HUES48 (cell line): Measurements from ENCODE around the gene SERPINF2.
A peak's percentile ranks its signal among the peaks of the same experiment; 100 is the strongest.

Experiments
- H3K27ac ChIP-seq: one replicate; pipeline ENCODE4 v1.7.0; 2013; ENCODE audit warnings: low read depth, low read length, inconsistent platforms
- H3K27me3 ChIP-seq: 2 replicates; pipeline ENCODE4 v1.6.1; 2013; ENCODE audit warnings: mild to moderate bottlenecking, low read length; ENCODE audit not compliant: control insufficient read depth, insufficient read depth
- H3K36me3 ChIP-seq: 2 replicates; pipeline ENCODE4 v1.6.1; 2013; ENCODE audit warnings: low read length; ENCODE audit not compliant: control insufficient read depth, insufficient read depth
- H3K4me1 ChIP-seq: 2 replicates; pipeline ENCODE4 v1.6.1; 2013; ENCODE audit warnings: mild to moderate bottlenecking, low read length; ENCODE audit not compliant: control insufficient read depth, insufficient read depth
- H3K4me3 ChIP-seq: 2 replicates; pipeline ENCODE4 v1.5.1; 2013; ENCODE audit warnings: mild to moderate bottlenecking, low read depth, low read length
- H3K9ac ChIP-seq: 2 replicates; pipeline ENCODE4 v1.6.1; 2013; ENCODE audit warnings: mild to moderate bottlenecking, low read depth, low read length, moderate library complexity
- H3K9me3 ChIP-seq: 2 replicates; pipeline ENCODE4 v1.6.1; 2013; ENCODE audit warnings: low read length; ENCODE audit not compliant: control insufficient read depth, insufficient read depth

SERPINF2 gene

GRCh38 chr17:1709971-1710806 lies 32.5 kb upstream of the SERPINF2 start, which contains the start of gene TLCD2:
Gene TLCD2 (minus strand): TSS chr17:1710377. CDS start chr17:1710242, 135 bp downstream.
- Histone ChIP-seq H3K9ac (no peak within 1 kb of the TSS), H3K27me3 (0 out of 2 replicates have a peak, but pooled peaks cover 3% of the 10 kb centered on the region), H3K36me3 (peaks cover 15% of the 10 kb centered on the region; the same call in 1 of the 2 replicates), H3K4me1 (peaks cover 17% of the 10 kb centered on the region), H3K9me3 (no peaks in the 10 kb centered on the region), H3K27ac (no peak within 1 kb of the TSS), H3K4me3 (peak within 1 kb of the TSS; percentile 71)

- Histone ChIP-seq H3K27me3 (0 out of 2 replicates have a peak, but pooled peaks cover 3% of the 10 kb centered on the region), H3K9ac (no peak overlapping the region)
These were observed 31.7 kb upstream of the SERPINF2 start for GRCh38 chr17:1710807-1711553.

GRCh38 chr17:1711804-1712203 lies 30.9 kb upstream of the SERPINF2 start:
- H3K36me3 ChIP-seq: peaks cover 15% of the 10 kb centered on the region; the same call in 1 of the 2 replicates
- H3K27me3 ChIP-seq: 0 out of 2 replicates have a peak, but pooled peaks cover 3% of the 10 kb centered on the region
- H3K9me3 ChIP-seq: no peaks in the 10 kb centered on the region
- no peak overlapping the region for H3K9ac ChIP-seq
- H3K4me3 ChIP-seq: no peak overlapping the region
- no peak overlapping the region for H3K27ac ChIP-seq
- H3K4me1 ChIP-seq: peaks cover 17% of the 10 kb centered on the region

More at GRCh38 chr17:1710807-1711553, 31.7 kb upstream of the SERPINF2 start:
- Histone ChIP-seq H3K27ac (no peak overlapping the region), H3K4me1 (peaks cover 17% of the 10 kb centered on the region), H3K4me3 (peak overlapping the region; percentile 71), H3K36me3 (peaks cover 15% of the 10 kb centered on the region; the same call in 1 of the 2 replicates), H3K9me3 (no peaks in the 10 kb centered on the region)

- H3K4me1 ChIP-seq: peaks cover 17% of the 10 kb centered on the region
- H3K9ac ChIP-seq: no peak overlapping the region
- no peak overlapping the region for H3K4me3 ChIP-seq
These were observed 30.4 kb upstream of the SERPINF2 start for GRCh38 chr17:1712271-1712670.

GRCh38 chr17:1713160-1713877 lies 29.4 kb upstream of the SERPINF2 start:
- 0 out of 2 replicates have a peak, but pooled peaks cover 3% of the 10 kb centered on the region for H3K27me3 ChIP-seq
- H3K4me3 ChIP-seq: peak overlapping the region; percentile 82
- H3K4me1 ChIP-seq: peaks cover 22% of the 10 kb centered on the region
- H3K9ac ChIP-seq: no peak overlapping the region
- peaks cover 15% of the 10 kb centered on the region; the same call in 1 of the 2 replicates for H3K36me3 ChIP-seq
- H3K9me3 ChIP-seq: no peaks in the 10 kb centered on the region
- H3K27ac ChIP-seq: no peak overlapping the region

More at GRCh38 chr17:1712271-1712670, 30.4 kb upstream of the SERPINF2 start:
- 0 out of 2 replicates have a peak, but pooled peaks cover 3% of the 10 kb centered on the region for H3K27me3 ChIP-seq
- H3K27ac ChIP-seq: no peak overlapping the region
- no peaks in the 10 kb centered on the region for H3K9me3 ChIP-seq
- peaks cover 15% of the 10 kb centered on the region; the same call in 1 of the 2 replicates for H3K36me3 ChIP-seq

- Histone ChIP-seq H3K4me3 (peak overlapping the region; percentile 82), H3K27me3 (0 out of 2 replicates have a peak, but pooled peaks cover 3% of the 10 kb centered on the region), H3K4me1 (peaks cover 22% of the 10 kb centered on the region)
These were observed 28.7 kb upstream of the SERPINF2 start for GRCh38 chr17:1713878-1714426.

GRCh38 chr17:1714427-1714979 lies 28.2 kb upstream of the SERPINF2 start:
- peak overlapping the region; percentile 82 for H3K4me3 ChIP-seq

More at GRCh38 chr17:1713878-1714426, 28.7 kb upstream of the SERPINF2 start:
- peak overlapping the region; percentile 15; the same call in 1 of the 2 replicates for H3K9ac ChIP-seq
- peaks cover 15% of the 10 kb centered on the region; the same call in 1 of the 2 replicates for H3K36me3 ChIP-seq
- peak overlapping the region; percentile 73 for H3K27ac ChIP-seq
- H3K9me3 ChIP-seq: no peaks in the 10 kb centered on the region

GRCh38 chr17:1714980-1715802 lies 27.5 kb upstream of the SERPINF2 start:
- Histone ChIP-seq H3K27ac (peak overlapping the region; percentile 85), H3K9ac (no peak overlapping the region)

More at GRCh38 chr17:1714427-1714979, 28.2 kb upstream of the SERPINF2 start:
- Histone ChIP-seq H3K36me3 (peaks cover 15% of the 10 kb centered on the region; the same call in 1 of the 2 replicates), H3K4me1 (peaks cover 19% of the 10 kb centered on the region), H3K9ac (peak overlapping the region; percentile 15; the same call in 1 of the 2 replicates), H3K9me3 (no peaks in the 10 kb centered on the region), H3K27me3 (no peaks in the 10 kb centered on the region), H3K27ac (peak overlapping the region; percentile 85)

GRCh38 chr17:1715803-1716075 lies 26.9 kb upstream of the SERPINF2 start:
- Histone ChIP-seq H3K27ac (peak overlapping the region; percentile 85), H3K9ac (no peak overlapping the region), H3K4me1 (peaks cover 19% of the 10 kb centered on the region)

More at GRCh38 chr17:1714980-1715802, 27.5 kb upstream of the SERPINF2 start:
- H3K4me1 ChIP-seq: peaks cover 19% of the 10 kb centered on the region
- H3K9me3 ChIP-seq: no peaks in the 10 kb centered on the region
- peak overlapping the region; percentile 82 for H3K4me3 ChIP-seq
- no peaks in the 10 kb centered on the region for H3K27me3 ChIP-seq
- H3K36me3 ChIP-seq: peaks cover 15% of the 10 kb centered on the region; the same call in 1 of the 2 replicates

More at GRCh38 chr17:1715803-1716075, 26.9 kb upstream of the SERPINF2 start:
- Histone ChIP-seq H3K9me3 (no peaks in the 10 kb centered on the region), H3K4me3 (peak overlapping the region; percentile 82), H3K36me3 (peaks cover 15% of the 10 kb centered on the region; the same call in 1 of the 2 replicates), H3K27me3 (no peaks in the 10 kb centered on the region)
